GM21360 (cell line): ENCODE results near the gene SDSL.

Experiments used
- ATAC-seq: cut with Tn5 transposase; IDR thresholded peaks from one replicate; pipeline ENCODE4 v1.9.1; 2021; ENCODE audit warnings: mild to moderate bottlenecking, moderate library complexity; ENCODE audit not compliant: unreplicated experiment

SDSL gene

DNA sequence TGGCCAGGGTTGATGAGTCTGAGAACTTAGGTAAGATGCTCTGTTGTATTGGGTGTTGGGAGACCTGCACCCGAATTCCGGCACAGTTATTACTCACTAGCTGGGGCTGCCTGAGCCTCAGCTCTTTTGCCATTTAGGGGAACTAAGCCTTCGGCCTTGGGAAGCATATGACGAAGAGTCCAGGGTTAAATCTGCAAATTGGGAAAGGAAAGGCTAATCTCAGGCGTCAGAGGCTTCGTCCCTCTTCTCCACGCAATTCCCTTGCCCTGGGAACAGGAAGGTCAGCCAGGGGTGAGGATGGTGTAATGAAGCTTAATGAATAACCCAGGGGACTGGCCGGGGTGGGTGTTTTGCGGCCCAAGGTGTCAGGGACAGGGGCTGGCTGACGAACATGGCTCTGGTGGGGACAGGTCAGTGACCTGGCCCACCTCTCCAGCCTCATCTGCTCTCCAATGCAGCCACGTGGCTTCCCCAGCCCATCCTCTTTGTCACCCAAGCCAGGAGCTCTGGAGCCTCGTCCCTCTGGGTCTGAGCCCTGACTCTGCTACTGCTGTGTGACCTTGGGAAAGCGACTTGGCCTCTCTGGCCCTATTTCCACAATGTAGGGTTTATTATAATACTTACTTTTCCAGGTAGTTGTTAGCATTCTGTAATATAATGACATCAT lies 3.8 kb upstream of the SDSL start:
- ATAC-seq, result no peak

DNA sequence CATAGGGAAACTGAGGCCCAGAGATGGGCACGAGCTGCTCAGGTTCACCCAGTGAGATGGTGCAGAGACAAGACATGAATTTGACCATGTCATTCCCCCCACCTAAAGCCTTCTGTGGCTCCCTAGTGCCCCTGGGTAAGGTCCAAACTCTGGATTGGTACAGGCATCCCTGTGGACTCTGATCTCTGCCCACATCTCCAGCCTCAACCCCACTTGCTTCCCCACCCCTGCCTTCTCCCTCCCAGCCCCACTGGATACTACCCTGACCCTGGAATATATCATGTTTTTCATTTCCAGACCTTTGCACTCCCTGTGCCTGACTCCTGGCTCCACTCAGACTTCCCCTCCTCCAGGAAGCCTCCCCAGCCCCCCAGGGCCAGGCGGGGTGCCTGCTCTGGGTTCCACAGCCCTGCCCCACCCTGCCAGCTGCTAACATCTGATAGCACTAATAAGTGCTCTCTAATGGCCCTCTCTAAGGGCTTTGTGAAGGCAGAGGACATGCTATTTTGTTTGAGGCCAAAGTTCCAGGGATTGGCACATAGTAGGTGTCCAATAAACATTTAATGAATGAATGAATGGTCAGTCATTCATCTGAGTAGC lies 1.1 kb upstream of the SDSL start:
- no peak for ATAC-seq

DNA sequence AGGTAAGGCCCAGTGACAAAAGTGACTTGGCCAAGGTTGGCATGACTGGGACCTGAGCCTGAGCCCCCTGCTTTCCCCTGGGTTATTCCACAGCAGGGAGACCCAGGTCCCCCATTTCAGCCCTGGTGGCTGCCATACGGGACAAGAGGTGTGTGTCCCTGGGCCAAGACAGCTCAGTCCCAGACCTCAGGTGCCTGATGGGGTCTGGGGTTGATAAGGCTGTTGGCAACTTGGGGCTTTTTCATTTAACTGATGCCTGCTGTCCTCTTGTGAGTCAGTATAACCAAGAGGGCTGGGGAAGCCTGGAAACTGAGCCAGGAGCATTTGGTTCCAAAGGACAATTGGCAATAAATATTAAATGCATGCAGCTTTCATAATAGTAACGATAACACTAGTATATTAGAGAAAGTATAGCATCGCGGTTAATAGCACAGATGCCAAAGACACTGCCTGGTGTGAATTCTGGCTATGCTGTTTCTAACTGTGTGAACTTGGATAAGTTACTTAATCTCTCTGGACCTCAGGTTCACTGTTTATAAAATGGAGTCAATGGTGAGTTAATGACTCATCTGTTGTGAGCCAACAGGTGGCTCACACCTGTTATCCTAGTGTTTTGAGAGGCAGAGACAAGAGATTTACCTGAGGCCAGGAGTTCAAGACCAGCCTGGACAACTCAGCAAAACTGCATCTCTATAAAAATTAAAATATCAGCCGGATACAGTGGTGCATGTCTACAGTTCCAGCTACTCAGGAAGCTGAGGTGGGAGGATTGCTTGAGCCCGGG lies 898 bp downstream of the SDSL start:
- no peak for ATAC-seq

DNA sequence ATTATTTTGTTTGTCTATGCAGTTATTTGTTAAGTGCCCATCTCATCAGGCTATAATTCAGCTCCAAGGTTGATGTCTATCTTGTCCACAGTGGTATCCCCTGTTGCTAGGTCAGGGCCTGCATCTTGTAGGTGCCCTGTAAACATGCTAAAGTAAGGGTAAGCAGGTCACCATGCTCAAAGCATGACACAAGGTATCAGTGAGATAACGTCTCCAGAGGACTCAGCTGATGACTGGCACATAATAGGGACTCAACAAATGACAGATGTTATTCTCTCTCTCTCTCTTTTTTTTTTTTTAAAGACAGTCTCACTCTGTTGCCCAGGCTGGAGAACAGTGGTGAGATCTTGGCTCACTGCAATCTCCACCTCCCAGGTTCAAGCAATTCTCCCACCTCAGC lies 2.3 kb downstream of the SDSL start:
- ATAC-seq, result no peak

- ATAC-seq, result no peak
Measured at GRCh38 chr12:113424915-113425823, 3.0 kb downstream of the SDSL start.

- ATAC-seq, result no peak
Measured at GRCh38 chr12:113425960-113426453, 3.8 kb downstream of the SDSL start.

DNA sequence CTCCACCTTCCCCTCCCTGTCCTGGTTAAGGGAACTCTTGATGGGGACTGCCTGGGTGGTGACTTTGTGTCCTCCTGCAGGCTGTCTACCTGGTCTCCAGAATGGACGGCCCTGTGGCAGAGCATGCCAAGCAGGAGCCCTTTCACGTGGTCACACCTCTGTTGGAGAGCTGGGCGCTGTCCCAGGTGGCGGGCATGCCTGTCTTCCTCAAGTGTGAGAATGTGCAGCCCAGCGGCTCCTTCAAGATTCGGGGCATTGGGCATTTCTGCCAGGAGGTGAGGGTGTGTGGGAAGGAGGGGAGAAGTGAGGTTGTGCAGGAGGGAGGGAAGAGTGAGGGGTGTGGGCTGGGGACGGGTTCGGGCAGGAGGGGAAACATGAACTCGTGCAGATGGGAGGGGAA lies 5.7 kb downstream of the SDSL start:
- ATAC-seq, result no peak

DNA sequence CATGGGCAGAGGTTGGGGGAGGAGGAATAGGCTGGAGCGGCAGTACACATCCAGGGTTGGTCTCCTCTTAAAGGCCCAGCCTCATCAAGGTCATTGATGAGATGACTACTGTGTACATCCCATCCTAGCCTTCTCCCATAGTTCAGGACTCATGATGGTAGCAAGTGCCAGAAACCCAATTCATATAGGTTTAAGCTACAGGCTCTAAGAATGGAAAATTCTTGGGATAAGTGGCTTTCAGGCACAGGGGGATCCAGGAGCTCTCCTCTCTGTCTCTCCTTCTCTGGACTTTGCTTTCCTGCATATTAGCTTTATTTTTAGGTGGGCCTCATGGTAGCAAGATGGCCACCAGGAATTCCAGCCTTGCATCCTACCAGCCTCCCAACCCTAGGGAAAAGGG lies 6.3 kb downstream of the SDSL start:
- ATAC-seq, result no peak

DNA sequence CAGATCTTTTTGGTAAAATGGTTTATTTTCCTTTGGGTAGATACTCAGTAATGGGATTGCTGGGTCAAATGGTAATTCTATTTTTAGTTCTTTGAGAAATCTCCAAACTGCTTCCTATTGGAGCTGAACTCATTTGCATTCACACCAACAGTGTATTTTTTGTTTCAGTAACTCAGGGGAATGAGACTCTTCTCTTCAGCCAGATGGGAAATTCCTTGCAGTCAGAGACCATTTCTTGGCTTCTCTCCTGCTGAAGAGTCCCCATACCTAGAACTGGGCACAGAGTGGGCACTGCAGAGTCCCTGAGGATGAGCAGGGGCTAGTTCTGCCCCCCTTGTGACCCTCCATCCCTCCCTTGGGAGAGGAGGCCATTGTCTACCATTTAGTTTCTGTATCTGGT lies 10.8 kb downstream of the SDSL start:
- ATAC-seq, result no peak

DNA sequence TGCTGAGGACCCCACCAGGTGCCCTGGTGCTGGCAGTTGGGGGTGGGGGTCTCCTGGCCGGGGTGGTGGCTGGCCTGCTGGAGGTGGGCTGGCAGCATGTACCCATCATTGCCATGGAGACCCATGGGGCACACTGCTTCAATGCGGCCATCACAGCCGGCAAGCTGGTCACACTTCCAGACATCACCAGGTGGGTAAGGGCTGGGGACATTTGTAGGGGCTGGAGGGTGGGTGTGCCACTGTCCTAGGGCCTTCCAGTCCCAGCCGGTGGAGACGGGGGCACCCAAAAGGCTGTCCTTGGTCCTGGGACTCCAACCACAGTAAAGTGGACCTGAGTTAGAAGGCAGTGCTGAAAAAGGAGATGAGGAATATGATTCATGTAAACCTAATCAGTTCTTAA lies 13.2 kb downstream of the SDSL start:
- no peak for ATAC-seq

DNA sequence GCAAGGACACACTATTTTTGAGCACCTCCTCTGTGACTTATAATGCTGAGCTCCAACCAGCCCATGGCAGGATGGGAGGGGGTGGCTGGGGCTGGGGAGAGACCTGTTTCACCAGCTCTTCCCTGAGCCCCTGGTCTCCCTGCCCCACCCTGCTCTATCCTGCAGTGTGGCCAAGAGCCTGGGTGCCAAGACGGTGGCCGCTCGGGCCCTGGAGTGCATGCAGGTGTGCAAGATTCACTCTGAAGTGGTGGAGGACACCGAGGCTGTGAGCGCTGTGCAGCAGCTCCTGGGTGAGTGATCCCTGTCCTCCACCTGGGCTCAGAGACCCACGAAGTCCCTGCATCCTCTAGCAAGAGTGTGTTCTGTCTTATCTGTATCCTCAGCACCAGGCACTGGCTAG lies 14.4 kb downstream of the SDSL start:
- no peak for ATAC-seq

GRCh38 chr12:113436993-113437728 lies 15.0 kb downstream of the SDSL start:
- ATAC-seq, result no peak

- ATAC-seq, result no peak
Measured at GRCh38 chr12:113437729-113438100, 15.5 kb downstream of the SDSL start.

- ATAC-seq, result no peak
Measured at GRCh38 chr12:113438523-113439300, 16.5 kb downstream of the SDSL start.

GRCh38 chr12:113439301-113439597 lies 17.1 kb downstream of the SDSL start:
- no peak for ATAC-seq

- ATAC-seq, result no peak
Measured at GRCh38 chr12:113439606-113440030, 17.4 kb downstream of the SDSL start.

DNA sequence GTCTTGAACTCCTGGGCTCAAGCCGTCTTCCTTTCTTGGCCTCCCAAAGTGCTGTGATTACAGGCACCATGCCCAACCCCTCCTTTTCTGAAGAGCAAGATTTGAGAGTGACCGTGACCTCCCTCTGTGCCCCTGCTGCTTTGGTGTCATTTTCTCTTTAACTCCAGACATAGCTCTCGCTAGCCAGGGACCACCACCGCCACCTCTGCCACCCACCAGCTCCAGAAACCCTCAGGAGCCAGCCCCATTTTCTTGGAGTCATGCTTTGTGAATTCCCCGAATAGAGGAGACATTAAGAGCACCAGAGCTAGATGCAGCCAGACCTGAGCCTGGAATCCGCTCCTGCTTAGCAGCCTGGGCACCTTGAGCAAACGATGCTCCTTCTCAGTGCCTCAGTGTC lies 18.2 kb downstream of the SDSL start:
- no peak for ATAC-seq

DNA sequence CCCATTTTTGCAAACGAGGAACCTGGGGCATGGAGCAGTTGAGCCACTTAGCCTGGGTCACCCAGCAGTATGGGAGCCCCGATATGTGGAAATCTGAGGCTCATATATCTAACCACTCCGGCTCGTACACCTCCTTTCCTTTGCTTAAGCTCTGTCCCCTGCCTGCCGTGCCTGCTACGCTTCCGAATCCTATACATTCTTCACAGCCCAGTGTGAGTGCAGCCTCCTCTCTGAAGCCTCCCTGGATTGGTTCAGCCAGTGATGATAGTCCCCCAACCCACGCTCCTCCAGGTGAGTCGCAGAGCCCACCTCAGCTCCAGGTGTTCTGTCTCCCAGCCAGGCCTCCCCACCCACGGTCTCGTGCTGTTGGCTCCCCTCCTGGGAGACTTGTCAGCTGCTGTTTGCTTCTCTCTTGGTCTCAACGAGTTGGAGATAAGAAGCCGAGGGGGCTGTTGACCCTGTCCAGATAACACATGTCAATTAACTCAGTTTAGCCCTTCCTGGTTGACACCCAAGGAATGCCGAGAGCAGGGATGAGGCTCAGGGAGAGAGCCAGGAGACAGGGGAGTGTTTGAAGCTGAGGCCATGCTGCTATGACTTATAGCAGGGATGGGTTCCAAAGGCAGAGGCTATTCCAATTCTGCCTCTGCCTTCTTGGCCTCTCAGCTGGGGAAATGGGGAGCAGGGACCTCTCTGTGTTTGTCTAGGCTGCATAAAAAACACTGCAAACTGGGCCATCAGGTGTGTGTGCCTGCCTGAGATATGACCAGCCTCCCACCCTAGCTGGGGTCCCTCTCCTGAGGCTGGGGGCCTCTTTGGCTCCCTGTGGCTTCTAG lies 19.0 kb downstream of the SDSL start:
- no peak for ATAC-seq

- ATAC-seq, result no peak
Measured at GRCh38 chr12:113443030-113443539, 20.9 kb downstream of the SDSL start.
